Stimulated activated CD8-positive, alpha-beta memory T cell treated with anti-CD3 and anti-CD28 coated beads, Interleukin-4, amount 100 ng/mL, for 24 hours (primary cell): ENCODE results near the gene CCDC197.

Experiments
- DNase-seq: peaks from one replicate; pipeline ENCODE4 v3.0.0-alpha.2; 2020; ENCODE audit warnings: low read depth

The CCDC197 gene

GRCh38 chr14:94043756-94044475, 46.8 kb downstream of the CCDC197 start:
- DNase-seq: no peak

DNA sequence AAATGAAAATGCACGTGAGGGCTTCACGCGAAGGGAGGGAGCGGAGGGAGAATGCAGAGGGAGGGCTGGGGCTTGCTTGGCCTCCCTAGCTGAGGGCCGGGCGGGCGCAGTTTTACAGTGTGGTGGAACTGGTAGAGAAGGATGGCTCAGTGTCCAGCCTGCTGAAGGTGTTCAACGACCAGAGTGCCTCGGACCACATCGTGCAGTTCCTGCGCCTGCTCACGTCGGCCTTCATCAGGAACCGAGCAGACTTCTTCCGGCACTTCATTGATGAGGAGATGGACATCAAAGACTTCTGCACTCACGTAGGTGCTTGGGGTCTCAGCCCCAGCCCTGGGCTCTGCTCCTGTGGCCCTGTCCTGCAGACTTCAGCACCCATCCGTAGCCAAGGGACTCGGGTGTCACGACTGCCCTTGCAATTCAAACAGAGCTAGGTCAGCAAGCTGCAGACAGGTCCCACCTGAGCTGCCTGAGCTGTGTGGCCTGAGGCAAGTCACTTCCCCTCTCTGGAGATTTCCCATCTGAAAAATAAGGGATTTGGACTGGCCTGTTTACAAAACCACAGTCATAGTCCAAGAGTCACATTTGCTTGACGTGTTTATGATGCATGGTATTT, 47.5 kb downstream of the CCDC197 start:
- DNase-seq: no peak

- DNase-seq: no peak
Measured at GRCh38 chr14:94045101-94045500, 48.0 kb downstream of the CCDC197 start.

GRCh38 chr14:94045563-94046345, 48.7 kb downstream of the CCDC197 start:
- DNase-seq: no peak

GRCh38 chr14:94046696-94047250, 49.7 kb downstream of the CCDC197 start:
- no peak for DNase-seq

DNA sequence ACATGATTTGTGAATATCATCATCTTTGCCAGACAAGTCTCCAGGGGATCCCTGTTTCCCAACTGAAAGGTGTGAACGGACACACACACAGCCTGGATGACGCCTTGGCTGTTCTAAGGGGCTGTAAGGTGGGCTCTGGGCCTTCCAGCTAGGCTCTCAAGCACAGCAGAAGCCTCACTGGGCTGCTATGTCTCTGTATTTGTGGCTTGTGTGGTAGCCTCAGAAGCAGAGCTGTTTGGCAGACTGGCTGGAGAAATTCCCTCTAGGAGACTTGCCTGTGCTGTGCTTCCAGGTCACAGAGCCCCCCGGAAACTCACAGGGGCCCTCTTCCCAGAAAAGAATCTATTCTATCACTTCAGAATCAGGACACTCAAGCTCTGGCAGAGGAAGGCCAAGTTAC, 50.5 kb downstream of the CCDC197 start:
- DNase-seq: no peak

GRCh38 chr14:94048691-94049624, 51.9 kb downstream of the CCDC197 start:
- DNase-seq: no peak

GRCh38 chr14:94049625-94050023, 52.5 kb downstream of the CCDC197 start:
- DNase-seq: no peak

- DNase-seq: no peak
Measured at GRCh38 chr14:94050231-94050880, 53.3 kb downstream of the CCDC197 start.

DNA sequence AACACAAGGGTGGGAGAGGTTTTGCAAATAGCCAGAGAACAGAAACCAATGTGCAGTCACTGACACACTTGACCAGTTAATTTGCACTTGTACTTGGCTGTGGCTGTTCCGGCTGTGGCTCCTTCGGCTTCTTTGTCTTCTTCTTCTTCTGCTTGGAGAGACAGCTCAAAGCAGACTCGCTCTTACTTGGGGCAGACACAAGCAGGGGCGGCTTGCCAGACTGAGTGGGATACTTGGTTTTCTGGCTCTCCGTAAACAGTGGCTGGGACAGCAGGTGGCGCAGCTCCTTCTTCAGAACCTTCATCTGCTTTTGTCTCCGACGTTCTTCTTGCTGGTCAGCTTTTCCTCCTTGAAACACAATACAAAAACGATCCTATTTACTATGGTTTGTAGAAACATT, 54.0 kb downstream of the CCDC197 start:
- DNase-seq: no peak

DNA sequence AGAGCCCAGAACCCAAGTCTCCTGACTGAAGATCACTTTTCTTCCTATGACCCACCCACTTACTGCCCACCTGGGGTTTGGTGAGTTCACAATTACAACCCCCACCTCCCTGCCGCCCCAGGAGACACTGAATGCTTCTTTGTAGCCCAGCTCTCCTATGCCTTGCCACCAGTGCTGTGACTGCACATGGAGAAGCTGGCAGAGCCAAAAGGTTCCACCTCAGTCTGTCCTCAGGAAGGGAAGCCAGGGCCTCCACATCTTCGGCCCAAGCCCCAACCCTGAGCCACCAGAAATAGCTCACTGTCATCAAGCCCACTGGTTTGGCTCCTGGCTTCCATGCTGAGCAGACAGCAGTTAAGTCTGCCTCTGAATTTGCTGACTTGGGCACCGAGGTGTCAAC, 54.7 kb downstream of the CCDC197 start:
- DNase-seq: no peak

- no peak for DNase-seq
Measured at GRCh38 chr14:94052199-94052598, 55.1 kb downstream of the CCDC197 start.

DNA sequence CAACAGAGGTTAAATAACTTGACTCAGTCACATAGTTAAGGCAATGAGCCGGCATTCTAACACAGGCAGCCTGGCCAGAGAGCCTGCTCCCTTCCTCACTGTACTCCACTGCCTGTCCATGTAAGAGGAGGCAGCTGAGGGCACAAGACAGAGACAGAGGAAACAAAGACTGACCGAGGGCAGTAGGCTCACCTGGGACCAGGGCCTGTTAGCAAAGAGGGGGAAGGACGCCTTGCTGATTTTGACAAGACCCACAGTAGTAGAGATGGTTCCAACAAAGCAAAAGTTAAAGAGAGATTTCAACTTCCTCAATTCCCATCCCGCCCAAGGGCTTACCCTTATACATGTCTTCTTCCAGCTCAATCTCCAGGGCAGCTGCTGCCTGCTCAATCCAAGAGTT, 55.6 kb downstream of the CCDC197 start:
- DNase-seq: no peak

DNA sequence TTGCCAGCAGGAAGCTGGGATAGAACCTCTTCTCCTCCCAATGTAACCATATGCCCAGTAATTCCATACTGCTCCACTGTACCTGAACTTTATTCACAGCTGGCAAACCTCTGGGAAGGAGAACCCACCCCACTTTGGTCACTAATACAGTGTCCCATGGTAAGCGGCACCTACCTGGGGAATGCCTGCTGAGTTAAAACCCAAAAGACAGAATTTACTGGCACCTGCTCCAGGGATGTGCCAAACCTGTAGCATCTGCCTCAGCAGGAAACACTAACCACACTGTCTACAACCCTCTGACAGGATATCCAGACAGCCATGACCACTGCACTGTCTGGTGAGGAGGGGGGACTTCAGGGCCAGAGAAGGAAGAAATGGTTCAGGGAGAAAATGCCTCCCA, 57.3 kb downstream of the CCDC197 start:
- no peak for DNase-seq

- DNase-seq: no peak
Measured at GRCh38 chr14:94054936-94055335, 57.8 kb downstream of the CCDC197 start.

GRCh38 chr14:94056579-94057308, 59.6 kb downstream of the CCDC197 start:
- no peak for DNase-seq

DNA sequence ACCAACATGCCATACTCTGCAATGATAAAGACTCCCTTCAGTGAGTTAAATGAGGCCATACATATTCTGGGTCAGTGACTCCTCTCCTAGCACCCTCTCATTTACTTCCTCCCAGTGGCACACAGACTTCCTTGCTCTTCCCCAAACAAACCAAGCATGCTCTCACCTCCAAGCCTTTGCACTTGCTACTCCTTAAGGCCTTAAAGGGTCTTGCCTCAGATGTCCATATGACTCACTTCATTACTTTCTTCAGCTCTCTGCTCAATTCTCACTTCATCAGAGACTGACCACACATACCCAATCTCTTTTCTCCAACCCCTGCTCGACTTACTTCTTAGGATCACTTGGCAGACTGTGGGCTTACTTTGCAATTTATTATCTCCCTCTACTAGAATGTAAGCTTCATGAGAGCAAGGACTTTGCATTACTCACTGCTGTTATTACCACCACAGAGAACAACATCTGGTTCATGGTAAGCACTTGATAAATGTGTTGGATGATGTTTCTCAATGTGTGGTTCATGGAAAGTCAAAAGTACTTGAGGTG, 61.1 kb downstream of the CCDC197 start:
- DNase-seq: no peak
